Stomach (tissue), 9 donors: ENCODE measurements around the gene ATP2B2. TPM values are rescaled to one million over a fixed set of nuclear protein-coding genes. Genes with fewer than 3 reads are reported as not detected.

Experiments used
- DNase-seq, 2 donors: peaks; one replicate each; pipeline versions ENCODE4 v3.0.0 to v3.0.0-alpha.2; 2013 to 2019
- H3K27ac ChIP-seq, 5 donors: fragments of 200-600 bp in 4 of 5; sonication (generic) in 4 of 5; one replicate each; pipeline ENCODE4 v1.5.1; 2013 to 2019; ENCODE audit warnings: mild to moderate bottlenecking in 1 of 5, moderate library complexity in 1 of 5
- H3K27me3 ChIP-seq, 3 donors: fragments of 200-600 bp; sonication (generic); one replicate each; pipeline ENCODE4 v1.5.1; 2017 to 2019; ENCODE audit warnings: mixed run types in 1 of 3
- H3K36me3 ChIP-seq, 4 donors: fragments of 200-600 bp; sonication (generic); 1 replicate in 3 of 4; 2 replicates in 1 of 4; pipeline ENCODE4 v1.5.1; 2016 to 2019
- H3K4me1 ChIP-seq, 4 donors: fragments of 200-600 bp; sonication (generic); one replicate each; pipeline ENCODE4 v1.5.1; 2016 to 2019
- H3K4me3 ChIP-seq, 4 donors: fragments of 200-600 bp; sonication (generic) in 3 of 4; one replicate each; pipeline ENCODE4 v1.5.1; 2016 to 2019; ENCODE audit warnings: mild to moderate bottlenecking in 1 of 4
- H3K9me3 ChIP-seq, 4 donors: fragments of 200-600 bp; sonication (generic); one replicate each; pipeline ENCODE4 v1.5.1; 2016 to 2019
- EP300 ChIP-seq: sonication (generic); formaldehyde crosslinking; IDR thresholded peaks from one replicate; pipeline ENCODE4 v1.6.1; 2017; ENCODE audit warnings: antibody characterized with exemption
- POLR2A ChIP-seq, 4 donors: fragments of 450-650 bp; IDR thresholded peaks; one replicate each; pipeline ENCODE4 v1.6.1; 2016; ENCODE audit warnings: antibody characterized with exemption in 4 of 4, control low read depth in 2 of 4, mild to moderate bottlenecking in 1 of 4, moderate library complexity in 1 of 4
- POLR2AphosphoS5 ChIP-seq, 3 donors: sonication (generic); formaldehyde crosslinking; IDR thresholded peaks; one replicate each; pipeline ENCODE4 v1.6.1; 2016; ENCODE audit warnings: antibody characterized with exemption in 3 of 3
- WGBS, 5 donors: extraction: QIAGEN DNeasy Blood & Tissue Kit in 3 of 5; methylation state at CpG; one replicate each; pipeline versions ENCODE4 v1.1.5 to v1.1.7; 2013 to 2018; 5-methylcytosine and 5-hydroxymethylcytosine counted together
- intact Hi-C: fragments of 100-400 bp; cut with DNase I; formaldehyde crosslinking; loops from one replicate; pipeline ENCODE4 v1.15.1; 2023; ENCODE audit warnings: low total_unique reads
- polyA plus RNA-seq, 3 donors: library from polyadenylated mRNA; stranded (reverse); fragments of 200-250 nt; gene quantifications; one replicate each; pipeline ENCODE4 v1.2.3, GENCODE V29; 2013
- total RNA-seq, 5 donors: library from RNA; depleted of rRNA; stranded (reverse); fragments of >200 nt; gene quantifications; one replicate each; pipeline versions ENCODE4 v1.1.0 to v1.2.3, GENCODE V29; 2014 to 2016
- TF ChIP-seq, protein P1 (sequence below), 7 experiments: fragments of 450-650 bp in 4 of 7; fragments of 200-600 bp in 3 of 7; sonication (generic) in 3 of 7; IDR thresholded peaks; one replicate each; pipeline ENCODE4 v1.5.1; 2016 to 2019; ENCODE audit warnings: antibody characterized with exemption in 7 of 7, control low read depth in 2 of 7, mild to moderate bottlenecking in 1 of 7
- donor health status: healthy with polysubstance abuse.
- donor health status: Bipolar disorder and iron deficiency.
- donor health status: healthy.

The ATP2B2 gene
- total and polyA plus RNA-seq, 8 donors = 0.03 to 0.37 TPM; not detected in 6

GRCh38 chr3:10483686-10484345 lies 21.6 kb downstream of the ATP2B2 start:
- Histone ChIP-seq H3K36me3 (no peaks in the 10 kb centered on the region), H3K27me3 (peaks cover 0 to 8% (median 0%) of the 10 kb centered on the region in 3 donors), H3K4me3 (no peak overlapping the region), H3K27ac (no peak overlapping the region), H3K9me3 (no peaks in the 10 kb centered on the region), H3K4me1 (no peaks in the 10 kb centered on the region)
- TF ChIP-seq EP300 (no peak), POLR2AphosphoS5 (IDR thresholded peaks at IDR 0.05) (no peak), POLR2A (IDR thresholded peaks at IDR 0.05) (no peak)
- TF ChIP-seq, protein P1, sequence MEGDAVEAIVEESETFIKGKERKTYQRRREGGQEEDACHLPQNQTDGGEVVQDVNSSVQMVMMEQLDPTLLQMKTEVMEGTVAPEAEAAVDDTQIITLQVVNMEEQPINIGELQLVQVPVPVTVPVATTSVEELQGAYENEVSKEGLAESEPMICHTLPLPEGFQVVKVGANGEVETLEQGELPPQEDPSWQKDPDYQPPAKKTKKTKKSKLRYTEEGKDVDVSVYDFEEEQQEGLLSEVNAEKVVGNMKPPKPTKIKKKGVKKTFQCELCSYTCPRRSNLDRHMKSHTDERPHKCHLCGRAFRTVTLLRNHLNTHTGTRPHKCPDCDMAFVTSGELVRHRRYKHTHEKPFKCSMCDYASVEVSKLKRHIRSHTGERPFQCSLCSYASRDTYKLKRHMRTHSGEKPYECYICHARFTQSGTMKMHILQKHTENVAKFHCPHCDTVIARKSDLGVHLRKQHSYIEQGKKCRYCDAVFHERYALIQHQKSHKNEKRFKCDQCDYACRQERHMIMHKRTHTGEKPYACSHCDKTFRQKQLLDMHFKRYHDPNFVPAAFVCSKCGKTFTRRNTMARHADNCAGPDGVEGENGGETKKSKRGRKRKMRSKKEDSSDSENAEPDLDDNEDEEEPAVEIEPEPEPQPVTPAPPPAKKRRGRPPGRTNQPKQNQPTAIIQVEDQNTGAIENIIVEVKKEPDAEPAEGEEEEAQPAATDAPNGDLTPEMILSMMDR (IDR thresholded peaks at IDR 0.05) = no peak
- no peak for DNase-seq
- 58 to 74% (median 74%) methylated on average over 7 to 13 of the region's 13 CpGs for WGBS, 5 donors
- intact Hi-C loops = no loop called here

DNA sequence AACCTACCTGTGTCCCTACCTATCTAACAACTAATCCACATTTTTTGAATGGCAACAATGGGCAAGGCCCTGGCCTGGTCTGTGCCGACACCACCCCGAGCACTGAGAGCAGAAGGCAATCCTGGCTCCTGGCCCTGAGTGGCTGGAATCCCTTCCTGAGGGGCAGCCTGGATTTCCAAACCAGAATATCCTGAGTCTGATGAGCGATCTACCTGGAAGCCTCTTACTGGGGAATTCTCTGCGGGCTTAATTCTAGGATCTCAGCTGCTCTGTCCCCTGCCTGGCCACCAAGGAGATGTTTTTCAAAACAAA lies 22.1 kb downstream of the ATP2B2 start:
- no peak for TF ChIP-seq POLR2AphosphoS5 (IDR thresholded peaks at IDR 0.05)
- Histone ChIP-seq H3K36me3 (no peaks in the 10 kb centered on the region), H3K27ac (no peak overlapping the region), H3K9me3 (no peaks in the 10 kb centered on the region), H3K4me1 (no peaks in the 10 kb centered on the region), H3K4me3 (no peak overlapping the region), H3K27me3 (peaks cover 0 to 8% (median 0%) of the 10 kb centered on the region in 3 donors)
- intact Hi-C loops = no loop called here
- WGBS, 5 donors = 57 to 77% (median 72%) methylated on average over 4 of the region's 4 CpGs
- DNase-seq = no peak

- Histone ChIP-seq H3K4me1 (no peaks in the 10 kb centered on the region), H3K27me3 (peaks cover 0 to 8% (median 0%) of the 10 kb centered on the region in 3 donors), H3K9me3 (no peaks in the 10 kb centered on the region), H3K27ac (no peak overlapping the region), H3K4me3 (no peak overlapping the region), H3K36me3 (no peaks in the 10 kb centered on the region)
- WGBS, 5 donors = 78 to 92% (median 78%) methylated on average over 12 to 13 of the region's 13 CpGs
- intact Hi-C loops = no loop called here
- TF ChIP-seq POLR2AphosphoS5 (IDR thresholded peaks at IDR 0.05) (no peak), EP300 (no peak), POLR2A (IDR thresholded peaks at IDR 0.05) (no peak)
- TF ChIP-seq, protein P1 (IDR thresholded peaks at IDR 0.05) = no peak
- DNase-seq = no peak
Measured at GRCh38 chr3:10482631-10483363, 22.6 kb downstream of the ATP2B2 start.

DNA sequence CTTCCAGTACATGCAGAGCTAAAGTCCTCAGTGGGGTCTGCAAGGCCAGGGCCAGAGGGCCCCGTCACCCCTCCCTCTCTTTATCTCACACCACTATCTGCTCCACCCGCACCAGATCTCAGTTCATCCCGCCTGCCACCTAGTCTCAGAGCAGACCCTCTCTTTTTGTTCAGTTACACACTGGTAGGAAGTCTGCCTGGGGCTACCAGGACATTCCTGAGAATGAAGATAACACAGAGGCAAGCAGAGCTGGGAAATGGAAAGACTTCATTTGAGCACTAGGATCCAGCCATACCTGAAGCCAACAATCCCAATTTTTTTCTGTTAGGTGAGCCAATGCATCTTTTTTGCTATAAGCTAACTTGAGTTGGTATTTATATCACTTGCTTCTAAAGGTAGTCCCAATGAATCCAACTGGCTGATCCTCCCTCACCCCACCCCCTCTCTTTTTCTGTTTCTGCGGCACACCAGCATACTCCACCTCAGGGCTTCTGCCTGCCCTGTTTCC lies 24.5 kb downstream of the ATP2B2 start:
- WGBS, 5 donors = 57 to 75% (median 70%) methylated on average over 4 of the region's 4 CpGs
- intact Hi-C loops = no loop called here
- H3K4me3 ChIP-seq = no peak overlapping the region

More for the DNA sequence above, 24.5 kb downstream of the ATP2B2 start:
- H3K36me3 ChIP-seq = no peaks in the 10 kb centered on the region
- H3K9me3 ChIP-seq = no peaks in the 10 kb centered on the region
- no peak for DNase-seq
- H3K4me1 ChIP-seq = no peaks in the 10 kb centered on the region
- peaks cover 0 to 8% (median 0%) of the 10 kb centered on the region in 3 donors for H3K27me3 ChIP-seq
- no peak overlapping the region for H3K27ac ChIP-seq
- TF ChIP-seq EP300 = no peak
- TF ChIP-seq POLR2AphosphoS5 (IDR thresholded peaks at IDR 0.05) = no peak
- no peak for TF ChIP-seq POLR2A (IDR thresholded peaks at IDR 0.05)
- TF ChIP-seq, protein P1 (IDR thresholded peaks at IDR 0.05) = no peak
